ENCODE data around the gene SPACDR. TPM values are rescaled to one million over a fixed set of nuclear protein-coding genes. Genes with fewer than 3 reads are reported as not detected.

Gene SPACDR
- total RNA-seq, 5 donors from 2014 or later (not counting 1 experiment from before 2014, with no cell fraction given) = 1.3 to 4.0 (median 3.3) TPM

DNA sequence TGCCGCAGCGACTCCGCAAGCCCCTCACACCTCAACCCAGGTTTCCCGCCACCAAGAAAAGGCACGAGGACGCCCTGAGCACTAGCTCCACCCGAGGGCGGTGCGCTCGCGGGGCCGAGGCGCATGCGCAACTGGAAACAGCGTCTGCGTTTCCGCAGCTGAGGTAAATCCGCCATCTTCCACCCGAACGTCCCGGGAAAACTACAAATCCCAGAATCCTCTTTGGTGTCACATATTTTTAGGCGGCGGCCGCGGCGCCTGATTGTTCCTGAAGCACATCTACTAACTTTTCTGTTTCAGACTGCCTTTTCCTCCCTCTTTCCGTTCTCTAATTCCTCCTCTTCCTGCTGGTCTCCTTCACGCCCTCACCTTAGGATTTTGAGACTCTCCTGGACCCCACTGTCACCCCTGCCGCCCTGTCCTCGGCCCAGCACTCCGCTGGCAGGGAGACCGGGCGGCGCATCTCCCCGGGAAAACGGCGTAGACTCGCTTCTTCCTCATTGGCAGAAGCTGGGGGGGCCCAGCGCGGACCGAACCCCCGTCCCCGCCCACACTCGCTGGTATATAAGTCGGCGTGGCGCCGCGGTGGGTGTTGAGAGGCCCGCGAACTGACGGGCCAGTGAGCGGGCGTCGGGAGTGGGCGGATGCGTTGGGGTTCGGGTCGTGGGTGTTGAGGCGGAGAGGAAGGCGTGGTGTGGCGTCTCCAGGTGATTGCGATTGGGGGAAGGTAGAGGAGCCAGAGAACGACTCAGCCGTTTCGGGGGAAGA is 35.7 kb downstream of the SPACDR start, which contains the start of gene ZCWPW1:
Gene ZCWPW1, minus strand, starts transcription at position 505 of the 768 bp plus-strand sequence. CDS start 8,054 bp downstream, outside the sequence.
- Mint-ChIP-seq H3K27me3 (no peaks in the 10 kb centered on the region), H3K27ac (peak within 1 kb of the TSS; percentile 100), H3K4me1 (peaks cover 33 to 51% (median 40%) of the 10 kb centered on the region in 3 donors), H3K4me3 (peak within 1 kb of the TSS; percentile 94 to 97 (median 95)), H3K36me3 (peaks cover 12% of the 10 kb centered on the region), H3K9me3 (no peaks in the 10 kb centered on the region)
- peaks cover 0 to 4% of the 10 kb centered on the region in 2 experiments for H3K27me3 ChIP-seq (replicated peaks in 1 of 2; ENCODE audit: control insufficient read depth in 2 of 2, extremely low read depth in 1 of 2, insufficient read depth in 2 of 2, low read length in 1 of 2)
- H3K36me3 ChIP-seq (ENCODE audit: control insufficient read depth in 2 of 2, extremely low read depth in 1 of 2, insufficient read depth in 1 of 2, low read length in 1 of 2) = peaks cover 0 to 24% of the 10 kb centered on the region in 2 donors
- POLR2A ChIA-PET = interaction anchor here (0.6 to 1.4 kb wide), 10 partner anchors 13 to 728 kb away, joined by 3 to 4 read pairs (median 3); partner anchors contain the start of genes LAMTOR4 (in 1 of the 2), MOSPD3 (in 1 of the 2) and UFSP1 (in 1 of the 2)
- peak; percentile 95 to 99 (median 97) for DNase-seq
- H3K9me3 ChIP-seq = no peaks in the 10 kb centered on the region
- WGBS (ENCODE audit: insufficient coverage) = under 1% methylated on average over 63 of the region's 66 CpGs
- peak within 1 kb of the TSS; percentile 74 to 99 for H3K4me3 ChIP-seq (ENCODE audit: control insufficient read depth in 1 of 2, extremely low read depth in 1 of 2, low read length in 1 of 2)
- ATAC-seq (replicated peaks in 1 of 4) = peak; percentile 62 to 66 (median 62)
- H3K4me1 ChIP-seq (ENCODE audit: control insufficient read depth in 1 of 2, extremely low read depth in 1 of 2, insufficient read depth in 2 of 2, low read length in 2 of 2) = peaks cover 11 to 41% of the 10 kb centered on the region in 2 experiments
- peak within 1 kb of the TSS; percentile 93 for H3K27ac ChIP-seq (ENCODE audit: low read length)
- CTCF ChIA-PET = interaction anchor here (0.5 to 1.1 kb wide), 7 partner anchors 8 to 409 kb away, joined by 3 to 4 read pairs (median 3); partner anchors contain the start of gene PPP1R35 (in 1 of the 2)

DNA sequence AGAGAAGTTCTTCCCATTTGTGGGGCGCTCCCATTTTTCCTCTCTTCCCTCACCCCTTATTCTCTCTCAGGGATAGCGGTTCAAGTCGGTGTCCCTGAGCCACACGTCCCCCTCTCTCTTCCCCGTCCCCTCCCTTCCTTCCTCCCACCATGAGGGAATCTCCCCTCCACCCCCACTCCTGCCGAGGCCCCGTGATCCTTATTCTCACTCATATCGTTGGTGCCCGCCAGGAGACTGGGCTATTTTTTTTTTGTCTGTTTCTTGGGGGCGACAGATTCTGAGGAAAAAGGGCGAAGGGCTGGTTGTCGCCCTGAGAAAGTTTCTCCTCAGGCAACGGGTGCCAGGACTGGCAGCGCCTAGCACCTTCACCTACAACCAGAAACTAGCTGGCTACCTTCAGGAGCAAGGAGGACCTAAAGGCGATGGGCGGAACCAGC is 36.3 kb downstream of the SPACDR start:
- 100% methylated on average over 1 of the region's 16 CpGs for WGBS (ENCODE audit: insufficient coverage)

DNA sequence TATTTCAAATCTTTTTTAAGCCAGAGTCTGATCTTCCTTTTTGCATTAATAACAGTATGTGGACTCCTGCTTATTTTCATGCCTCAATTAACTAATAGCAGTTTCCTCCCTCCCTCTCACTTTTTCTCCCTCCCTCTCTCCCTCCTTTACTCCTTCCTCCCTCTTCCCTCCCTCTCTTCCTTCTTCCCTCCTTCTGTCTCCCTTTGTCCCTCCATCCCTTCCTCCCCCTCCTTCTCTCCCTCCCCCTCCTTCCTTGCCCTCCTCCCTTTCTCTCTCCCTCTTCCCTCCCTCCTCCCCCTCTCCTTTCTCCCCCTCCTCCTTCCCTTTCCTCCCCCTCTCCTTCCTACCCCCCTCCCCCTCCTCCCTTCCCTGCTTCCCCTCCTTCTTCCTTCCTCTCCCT is 37.5 kb downstream of the SPACDR start:
- ChIA-PET CTCF (no interaction called here), POLR2A (no interaction called here)
- peaks cover 3% of the 10 kb centered on the region for H3K36me3 Mint-ChIP-seq
- no peak overlapping the region for H3K27ac Mint-ChIP-seq
- H3K9me3 Mint-ChIP-seq = no peaks in the 10 kb centered on the region
- no peak for ATAC-seq (replicated peaks in 1 of 4)
- Histone ChIP-seq H3K36me3 (ENCODE audit: control insufficient read depth in 2 of 2, extremely low read depth in 1 of 2, insufficient read depth in 1 of 2, low read length in 1 of 2) (peaks cover 3 to 6% of the 10 kb centered on the region in 2 donors), H3K4me3 (ENCODE audit: control insufficient read depth in 1 of 2, extremely low read depth in 1 of 2, low read length in 1 of 2) (no peak overlapping the region), H3K4me1 (ENCODE audit: control insufficient read depth in 1 of 2, extremely low read depth in 1 of 2, insufficient read depth in 2 of 2, low read length in 2 of 2) (peaks cover 2 to 23% of the 10 kb centered on the region in 2 experiments), H3K9me3 (no peaks in the 10 kb centered on the region), H3K27ac (ENCODE audit: low read length) (no peak overlapping the region), H3K27me3 (replicated peaks in 1 of 2; ENCODE audit: control insufficient read depth in 2 of 2, extremely low read depth in 1 of 2, insufficient read depth in 2 of 2, low read length in 1 of 2) (peaks cover 0 to 4% of the 10 kb centered on the region in 2 experiments)
- no peaks in the 10 kb centered on the region for H3K27me3 Mint-ChIP-seq
- no peak overlapping the region for H3K4me3 Mint-ChIP-seq
- peaks cover 17 to 32% (median 22%) of the 10 kb centered on the region in 3 donors for H3K4me1 Mint-ChIP-seq
- DNase-seq = no peak

More for the DNA sequence above, 36.3 kb downstream of the SPACDR start:
- H3K4me3 ChIP-seq (ENCODE audit: control insufficient read depth in 1 of 2, extremely low read depth in 1 of 2, low read length in 1 of 2) = peak overlapping the region in 1 of 2 donors; percentile 99
- H3K27me3 ChIP-seq (replicated peaks in 1 of 2; ENCODE audit: control insufficient read depth in 2 of 2, extremely low read depth in 1 of 2, insufficient read depth in 2 of 2, low read length in 1 of 2) = peaks cover 0 to 4% of the 10 kb centered on the region in 2 experiments
- Mint-ChIP-seq H3K9me3 (no peaks in the 10 kb centered on the region), H3K27ac (peak overlapping the region; percentile 100), H3K36me3 (peaks cover 8% of the 10 kb centered on the region), H3K4me3 (peak overlapping the region; percentile 94 to 97 (median 95)), H3K27me3 (no peaks in the 10 kb centered on the region), H3K4me1 (peaks cover 30 to 45% (median 34%) of the 10 kb centered on the region in 3 donors)
- H3K4me1 ChIP-seq (ENCODE audit: control insufficient read depth in 1 of 2, extremely low read depth in 1 of 2, insufficient read depth in 2 of 2, low read length in 2 of 2) = peaks cover 11 to 35% of the 10 kb centered on the region in 2 experiments
- POLR2A ChIA-PET = interaction anchor here in 1 of 2 donors (0.7 to 0.9 kb wide), 2 partner anchors 14 to 156 kb away, joined by 3 to 4 read pairs; no protein-coding TSS in a partner anchor
- H3K36me3 ChIP-seq (ENCODE audit: control insufficient read depth in 2 of 2, extremely low read depth in 1 of 2, insufficient read depth in 1 of 2, low read length in 1 of 2) = peaks cover 0 to 18% of the 10 kb centered on the region in 2 donors
- DNase-seq (no peak), ATAC-seq (replicated peaks in 1 of 4) (no peak)
- no peaks in the 10 kb centered on the region for H3K9me3 ChIP-seq
- H3K27ac ChIP-seq (ENCODE audit: low read length) = peak overlapping the region; percentile 93
- CTCF ChIA-PET = interaction anchor here (0.6 to 1.1 kb wide), 4 partner anchors 9 to 410 kb away, joined by 3 to 4 read pairs (median 4); partner anchors contain the start of gene PPP1R35 (in 1 of the 2)

DNA sequence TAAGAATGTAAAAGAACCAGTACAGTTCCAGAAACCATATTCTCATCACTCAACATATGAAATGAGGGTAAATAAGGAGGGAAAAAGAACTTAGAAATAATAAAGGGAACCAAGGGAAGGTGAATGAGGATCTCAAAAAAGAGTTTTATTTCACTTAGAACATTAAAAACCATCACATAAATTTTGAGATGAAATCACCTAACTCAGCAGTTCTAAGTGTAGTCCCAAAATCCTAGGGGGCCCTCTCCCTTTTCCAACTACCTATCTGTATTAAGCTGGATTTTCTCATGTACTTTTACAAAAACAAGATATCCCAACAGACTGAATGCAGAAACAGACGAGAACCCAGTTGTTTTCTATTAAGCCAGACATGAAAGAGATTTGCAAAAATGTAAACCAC is 38.7 kb downstream of the SPACDR start:
- no CpG with 5 or more reads among the region's 1 CpG for WGBS (ENCODE audit: insufficient coverage)
- Histone ChIP-seq H3K4me3 (ENCODE audit: control insufficient read depth in 1 of 2, extremely low read depth in 1 of 2, low read length in 1 of 2) (no peak overlapping the region), H3K27me3 (replicated peaks in 1 of 2; ENCODE audit: control insufficient read depth in 2 of 2, extremely low read depth in 1 of 2, insufficient read depth in 2 of 2, low read length in 1 of 2) (peaks cover 0 to 4% of the 10 kb centered on the region in 2 experiments), H3K36me3 (ENCODE audit: control insufficient read depth in 2 of 2, extremely low read depth in 1 of 2, insufficient read depth in 1 of 2, low read length in 1 of 2) (peaks cover 0 to 3% of the 10 kb centered on the region in 2 donors), H3K9me3 (no peaks in the 10 kb centered on the region), H3K4me1 (ENCODE audit: control insufficient read depth in 1 of 2, extremely low read depth in 1 of 2, insufficient read depth in 2 of 2, low read length in 2 of 2) (peaks cover under 1 to 11% of the 10 kb centered on the region in 2 experiments), H3K27ac (ENCODE audit: low read length) (no peak overlapping the region)
- no peak for ATAC-seq (replicated peaks in 1 of 4)
- ChIA-PET POLR2A (no interaction called here), CTCF (no interaction called here)
- H3K9me3 Mint-ChIP-seq = no peaks in the 10 kb centered on the region
- H3K27ac Mint-ChIP-seq = no peak overlapping the region
- no peak overlapping the region for H3K4me3 Mint-ChIP-seq
- no peak for DNase-seq
- peaks cover 5 to 20% (median 10%) of the 10 kb centered on the region in 3 donors for H3K4me1 Mint-ChIP-seq
- no peaks in the 10 kb centered on the region for H3K27me3 Mint-ChIP-seq
- peaks cover 3% of the 10 kb centered on the region for H3K36me3 Mint-ChIP-seq

DNA sequence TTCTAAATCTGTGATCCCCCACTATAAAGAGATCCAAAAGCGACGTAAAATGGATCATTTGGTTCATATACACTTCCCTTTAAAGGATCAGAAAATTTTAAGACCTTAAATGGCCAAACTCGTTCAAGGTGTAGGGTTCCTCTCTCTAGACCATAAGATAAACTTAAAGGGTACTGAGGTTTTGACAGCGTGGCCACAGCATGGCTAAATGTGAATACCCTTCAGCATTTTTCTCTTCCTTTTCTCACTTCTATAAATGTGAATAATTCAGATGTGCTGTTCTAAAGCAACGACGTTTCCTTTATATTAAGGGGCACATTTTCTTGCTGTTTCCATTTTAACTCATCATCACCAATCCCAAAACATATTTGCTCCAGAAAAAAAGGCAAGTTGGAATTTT is 40.7 kb downstream of the SPACDR start:
- ATAC-seq (replicated peaks in 1 of 4) (no peak), DNase-seq (no peak)
- POLR2A ChIA-PET = interaction anchor here in 1 of 2 donors (0.8 kb wide), 1 partner anchor 1294 kb away, joined by 3 read pairs; no protein-coding TSS in a partner anchor
- Mint-ChIP-seq H3K27ac (no peak overlapping the region), H3K4me1 (peaks cover 5 to 6% (median 5%) of the 10 kb centered on the region in 3 donors), H3K27me3 (no peaks in the 10 kb centered on the region), H3K9me3 (no peaks in the 10 kb centered on the region), H3K4me3 (no peak overlapping the region), H3K36me3 (peaks cover 3% of the 10 kb centered on the region)
- Histone ChIP-seq H3K27ac (ENCODE audit: low read length) (no peak overlapping the region), H3K4me3 (ENCODE audit: control insufficient read depth in 1 of 2, extremely low read depth in 1 of 2, low read length in 1 of 2) (no peak overlapping the region), H3K4me1 (ENCODE audit: control insufficient read depth in 1 of 2, extremely low read depth in 1 of 2, insufficient read depth in 2 of 2, low read length in 2 of 2) (peaks cover 0 to 7% of the 10 kb centered on the region in 2 experiments), H3K36me3 (ENCODE audit: control insufficient read depth in 2 of 2, extremely low read depth in 1 of 2, insufficient read depth in 1 of 2, low read length in 1 of 2) (peaks cover 0 to 3% of the 10 kb centered on the region in 2 donors), H3K27me3 (replicated peaks in 1 of 2; ENCODE audit: control insufficient read depth in 2 of 2, extremely low read depth in 1 of 2, insufficient read depth in 2 of 2, low read length in 1 of 2) (peaks cover 0 to 4% of the 10 kb centered on the region in 2 experiments), H3K9me3 (no peaks in the 10 kb centered on the region)
- no CpG with 5 or more reads among the region's 6 CpGs for WGBS (ENCODE audit: insufficient coverage)
- CTCF ChIA-PET = no interaction called here

DNA sequence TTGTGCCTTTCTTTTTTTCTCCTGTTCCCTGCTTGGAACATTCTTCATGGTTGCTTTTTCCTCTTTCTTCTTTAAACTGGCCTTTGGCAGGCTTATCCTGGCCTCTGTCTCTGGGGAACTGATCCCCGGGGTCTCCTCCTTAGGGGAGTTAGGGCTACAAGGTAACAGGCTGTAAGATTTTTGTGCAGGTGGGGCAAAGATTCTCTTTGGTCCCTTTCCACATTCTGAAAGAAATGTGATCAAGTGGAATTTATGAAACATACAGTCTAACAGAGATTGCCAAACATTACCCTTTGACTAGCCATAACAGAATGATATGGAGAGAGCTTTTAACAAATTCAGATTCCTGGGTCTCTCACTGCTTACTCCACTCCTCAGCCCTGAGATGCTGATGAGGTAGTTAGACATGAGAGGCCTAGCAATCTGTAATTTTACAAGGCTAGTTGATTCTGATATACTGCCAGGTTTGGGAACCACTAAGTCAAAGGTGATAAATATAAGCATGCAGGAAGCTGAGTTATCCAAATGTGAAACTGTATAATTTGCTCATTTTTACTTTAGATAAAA is 44.3 kb downstream of the SPACDR start:
- ChIA-PET POLR2A (interaction anchor here in 1 of 2 donors (0.5 to 0.6 kb wide), 2 partner anchors 34 to 704 kb away, joined by 6 read pairs; no protein-coding TSS in a partner anchor), CTCF (no interaction called here)
- no peaks in the 10 kb centered on the region for H3K27me3 ChIP-seq (replicated peaks in 1 of 2; ENCODE audit: control insufficient read depth in 2 of 2, extremely low read depth in 1 of 2, insufficient read depth in 2 of 2, low read length in 1 of 2)
- ATAC-seq (replicated peaks in 1 of 4) = no peak
- H3K9me3 ChIP-seq = no peaks in the 10 kb centered on the region
- Mint-ChIP-seq H3K27me3 (no peaks in the 10 kb centered on the region), H3K4me3 (no peak overlapping the region), H3K36me3 (peaks cover 3% of the 10 kb centered on the region), H3K27ac (no peak overlapping the region), H3K4me1 (no peaks in the 10 kb centered on the region), H3K9me3 (no peaks in the 10 kb centered on the region)
- no peak for DNase-seq
- H3K4me3 ChIP-seq (ENCODE audit: control insufficient read depth in 1 of 2, extremely low read depth in 1 of 2, low read length in 1 of 2) = no peak overlapping the region
- H3K36me3 ChIP-seq (ENCODE audit: control insufficient read depth in 2 of 2, extremely low read depth in 1 of 2, insufficient read depth in 1 of 2, low read length in 1 of 2) = peaks cover 0 to 3% of the 10 kb centered on the region in 2 donors
- WGBS (ENCODE audit: insufficient coverage) = no CpG with 5 or more reads among the region's 1 CpG
- H3K27ac ChIP-seq (ENCODE audit: low read length) = no peak overlapping the region
- H3K4me1 ChIP-seq (ENCODE audit: control insufficient read depth in 1 of 2, extremely low read depth in 1 of 2, insufficient read depth in 2 of 2, low read length in 2 of 2) = no peaks in the 10 kb centered on the region
